Colon (tissue), 2 donors: ENCODE data around the gene CYP11A1.
"Not testable (repeated sequence)": the region's sequence is repeated elsewhere in the genome, so short reads cannot be mapped to it uniquely, and the experiment has no call there.

ENCODE experiments used
- FAIRE-seq: peaks from 2 replicates; lab custom pipeline; 2012; peaks lifted over from hg19 to GRCh38; lab: Jason Lieb, UNC
- donor health status: control.
- donor health status: control.

Gene CYP11A1

DNA sequence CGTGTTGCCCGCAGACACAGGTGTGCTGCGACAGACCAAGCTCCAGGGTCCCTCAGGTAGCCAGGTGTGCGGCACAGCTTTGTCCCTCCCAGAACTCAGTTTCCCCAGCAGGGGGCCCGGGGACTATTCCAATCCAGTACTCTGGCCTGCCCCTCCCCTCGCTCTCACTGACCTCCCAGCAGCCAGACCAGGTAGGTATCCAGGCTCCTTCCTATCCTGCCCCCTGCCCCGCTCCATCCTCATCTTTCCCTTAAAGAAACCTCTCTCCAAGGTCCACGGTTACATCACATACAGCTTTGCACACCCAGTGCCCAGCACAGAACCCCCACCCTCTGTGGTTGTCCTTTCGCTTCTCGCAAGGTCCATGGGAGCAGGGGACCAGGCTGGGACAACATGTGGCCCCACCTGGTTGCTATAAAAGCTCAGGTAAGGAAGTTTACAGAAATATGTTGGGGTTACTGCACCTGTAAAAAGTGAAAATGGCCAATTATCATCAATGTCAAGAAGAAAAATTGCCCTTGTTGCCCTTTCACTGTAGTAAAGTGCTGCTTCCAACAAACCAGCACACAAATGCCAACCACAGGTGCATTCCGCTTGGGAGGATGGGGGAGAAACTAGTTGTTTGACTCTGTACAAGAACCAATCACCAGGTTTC lies 7.3 kb upstream of the CYP11A1 start:
- no peak for FAIRE-seq

DNA sequence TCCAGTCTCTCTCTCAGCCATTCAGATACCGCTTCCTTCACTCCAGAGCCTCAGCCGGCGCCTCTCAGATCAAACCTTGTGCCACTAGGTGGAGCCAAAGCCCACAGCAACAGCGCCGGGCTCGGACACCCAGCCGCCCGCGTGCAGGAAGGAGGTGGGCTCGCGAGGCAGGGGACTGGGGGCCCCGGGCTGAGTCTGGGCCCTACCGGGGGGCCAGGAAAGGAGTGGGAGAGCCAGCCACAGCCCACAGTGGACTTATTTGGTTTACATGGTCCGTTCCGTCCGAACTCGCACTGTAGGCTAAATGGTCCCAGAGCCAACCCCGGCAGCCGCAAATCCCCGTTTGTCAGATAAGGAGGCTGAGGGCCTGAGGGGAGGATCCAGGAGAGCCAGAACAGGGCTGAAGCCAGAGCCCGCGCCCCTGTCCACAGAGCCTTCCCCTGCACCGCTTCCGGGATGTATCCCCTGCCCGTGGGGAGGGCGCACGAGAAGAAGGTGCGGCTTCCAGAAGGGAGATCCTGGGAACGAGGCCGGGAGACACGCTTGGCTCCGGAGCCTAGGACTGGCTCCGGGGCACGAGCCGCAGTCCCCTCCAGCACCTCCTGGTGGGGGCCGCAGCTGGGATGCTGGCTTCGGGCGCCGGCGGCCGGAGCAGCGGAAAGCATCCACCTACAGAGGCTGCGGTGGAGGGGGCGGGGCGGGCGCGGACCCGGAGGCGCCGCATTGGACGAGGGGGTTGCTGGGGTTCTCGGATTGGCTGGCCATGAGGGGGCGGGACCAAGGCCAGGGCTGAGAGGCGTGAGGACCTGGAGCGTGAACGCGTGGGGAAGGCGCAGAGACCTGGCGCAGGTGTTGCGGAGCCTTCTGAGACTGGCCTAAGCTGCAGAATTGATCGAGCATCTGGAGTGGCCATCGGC lies 6.5 kb upstream of the CYP11A1 start:
- no peak for FAIRE-seq

GRCh38 chr15:74373056-74373650 lies 5.7 kb upstream of the CYP11A1 start:
- no peak for FAIRE-seq

DNA sequence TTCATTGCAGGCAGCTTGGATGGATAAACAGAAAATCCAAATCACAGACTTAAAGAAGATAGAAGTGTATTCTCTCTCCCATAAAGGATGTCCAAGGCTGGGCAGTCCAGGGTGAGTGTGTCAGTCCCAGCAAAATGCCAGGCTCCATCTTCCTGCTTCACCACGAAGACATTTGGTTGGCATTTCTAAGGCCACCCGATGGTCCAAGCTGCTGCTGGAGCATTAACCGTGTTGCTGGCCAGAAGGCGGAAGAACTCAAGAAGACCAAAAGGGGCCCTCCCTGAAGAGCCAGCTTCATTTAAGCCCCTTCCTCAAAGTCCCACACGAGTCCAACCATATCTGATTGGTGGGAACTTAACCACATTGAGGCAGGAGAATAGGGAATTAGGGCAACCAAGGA lies 3.0 kb upstream of the CYP11A1 start:
- no peak for FAIRE-seq

GRCh38 chr15:74369756-74370155 lies 2.3 kb upstream of the CYP11A1 start:
- FAIRE-seq = no peak

DNA sequence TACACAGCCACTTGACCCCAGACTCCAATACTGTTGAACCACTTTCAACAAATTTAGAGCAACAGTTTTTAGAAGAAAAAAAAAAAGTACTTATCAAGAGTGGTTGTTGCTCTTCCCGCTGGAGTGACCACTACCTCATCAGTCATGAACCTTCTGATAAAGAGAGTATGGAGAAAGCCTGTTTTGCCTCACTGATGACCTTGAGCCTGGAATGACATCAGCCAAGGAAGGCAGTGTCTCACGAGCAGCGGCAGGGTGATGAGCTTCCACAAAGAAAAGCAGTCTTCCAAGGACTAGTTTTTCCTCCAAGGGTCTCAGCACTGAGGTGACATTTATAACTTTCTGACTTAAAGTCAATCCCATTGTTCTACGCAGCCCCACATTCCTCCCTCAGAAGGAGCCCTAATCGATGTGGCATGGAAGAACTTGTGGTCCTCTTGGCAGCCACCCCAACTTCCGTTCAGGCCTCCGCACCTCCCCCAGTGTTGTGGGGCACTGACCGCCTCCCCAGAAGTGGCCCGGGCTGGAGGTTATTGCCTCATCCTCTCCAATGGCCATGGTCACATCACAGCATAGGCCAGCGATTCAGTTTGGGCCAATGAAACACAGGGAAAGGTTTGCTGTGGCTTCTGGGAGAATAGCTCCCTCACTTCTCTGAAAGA lies 1.8 kb upstream of the CYP11A1 start:
- FAIRE-seq = no peak

DNA sequence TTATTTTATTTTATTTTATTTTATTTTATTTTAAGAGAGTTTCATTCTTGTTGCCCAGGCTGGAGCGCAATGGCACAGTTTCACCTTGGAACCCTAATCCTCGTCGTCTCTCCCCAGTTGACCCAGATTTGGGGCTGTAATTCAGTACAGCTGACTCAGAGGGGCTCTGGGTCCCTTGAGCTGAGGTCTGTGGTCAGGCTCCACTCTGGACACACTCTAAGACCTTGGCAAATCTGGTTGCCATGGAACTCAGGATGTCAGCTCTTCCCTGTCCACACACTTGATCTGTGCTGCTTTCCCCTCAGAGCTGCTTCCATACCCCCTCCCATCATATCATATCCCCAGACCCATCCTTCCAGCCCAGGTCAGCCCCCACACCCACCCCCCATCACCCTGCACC lies 675 bp upstream of the CYP11A1 start:
- FAIRE-seq = no peak

- no peak for FAIRE-seq
These were observed 1.6 kb downstream of the CYP11A1 start for GRCh38 chr15:74365598-74366445.

DNA sequence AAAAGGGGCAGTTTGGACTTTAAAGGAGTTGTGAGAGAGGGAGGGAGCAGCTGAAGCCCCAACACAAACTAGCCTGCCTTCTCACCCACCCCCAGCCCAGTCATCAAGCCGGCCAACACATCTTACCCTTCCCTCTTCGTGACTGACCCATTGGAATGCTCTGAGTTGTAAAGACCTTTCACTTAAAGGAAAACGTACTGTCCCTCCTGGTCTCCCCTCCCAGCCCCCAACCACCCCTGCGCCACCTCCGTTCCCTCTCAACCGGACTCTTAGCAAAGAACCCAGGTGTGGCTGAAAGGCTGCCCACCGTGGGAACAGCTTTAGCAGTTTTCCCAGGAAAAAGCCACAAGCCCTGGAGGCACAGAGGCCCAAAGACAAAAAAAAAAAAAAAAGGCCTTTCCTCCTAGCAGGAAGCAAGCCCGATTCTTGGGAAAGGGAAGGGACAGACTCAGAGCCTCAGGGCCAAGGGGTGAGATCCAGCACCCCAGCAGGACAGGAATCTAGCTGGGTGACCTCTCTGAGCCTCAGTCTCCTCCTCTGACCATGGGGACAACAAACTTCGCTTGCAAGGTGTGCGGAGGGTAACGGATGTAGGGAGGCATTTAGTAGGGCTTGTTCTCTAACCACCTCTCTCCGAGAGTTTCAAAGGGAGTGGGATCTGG lies 2.4 kb downstream of the CYP11A1 start:
- FAIRE-seq = no peak

DNA sequence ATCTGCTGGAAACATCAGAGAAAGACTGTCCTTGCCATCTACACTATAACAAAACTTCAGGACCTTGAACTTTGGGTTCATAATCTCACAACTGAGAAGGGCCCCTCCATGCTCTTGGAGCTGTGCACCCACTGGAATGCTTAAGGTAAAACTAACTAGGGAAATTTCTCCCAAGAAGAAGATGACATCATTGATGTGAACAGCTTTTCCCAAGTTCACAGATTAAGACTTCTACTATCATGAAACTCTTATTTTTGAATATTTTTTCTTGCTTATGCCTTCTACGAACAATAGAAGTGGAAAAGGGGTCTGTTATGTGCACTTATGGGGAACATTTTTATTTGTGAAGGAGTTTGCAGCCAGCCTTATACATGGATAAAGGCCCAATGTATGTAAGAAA lies 5.0 kb downstream of the CYP11A1 start:
- FAIRE-seq = no peak

DNA sequence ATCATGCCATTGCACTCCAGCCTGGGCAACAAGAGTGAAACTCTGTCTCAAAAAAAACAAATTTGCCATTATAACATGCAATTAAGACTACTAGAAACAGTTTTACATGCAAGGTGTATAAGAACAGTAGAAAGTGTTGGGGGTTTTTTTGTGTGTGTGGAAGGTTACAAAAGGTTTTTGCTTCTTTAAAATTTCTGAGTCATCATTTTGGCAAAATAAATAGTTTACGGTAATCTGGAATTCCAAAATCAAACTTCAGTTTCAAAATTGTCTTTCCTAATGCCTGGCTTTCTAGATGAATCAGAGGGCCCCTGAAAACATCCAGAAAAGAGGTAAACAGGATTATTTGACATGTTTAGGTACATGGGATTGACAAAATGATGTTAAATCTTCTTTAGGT lies 6.6 kb downstream of the CYP11A1 start:
- not testable (repeated sequence) for FAIRE-seq

DNA sequence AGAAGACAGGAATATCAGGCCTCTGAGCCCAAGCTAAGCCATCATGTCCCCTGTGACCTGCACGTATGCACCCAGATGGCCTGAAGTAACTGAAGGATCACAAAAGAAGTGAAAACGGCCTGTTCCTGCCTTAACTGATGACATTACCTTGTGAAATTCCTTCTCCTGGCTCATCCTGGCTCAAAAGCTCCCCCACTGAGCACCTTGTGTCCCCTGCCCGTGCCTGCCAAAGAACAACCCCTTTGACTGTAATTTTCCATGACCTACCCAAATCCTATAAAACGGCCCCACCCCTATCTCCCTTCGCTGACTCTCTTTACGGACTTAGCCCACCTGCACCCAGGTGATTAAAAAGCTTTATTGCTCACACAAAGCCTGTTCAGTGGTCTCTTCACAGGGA lies 8.1 kb downstream of the CYP11A1 start:
- FAIRE-seq = not testable (repeated sequence)

GRCh38 chr15:74357514-74357913 lies 9.9 kb downstream of the CYP11A1 start:
- FAIRE-seq = not testable (repeated sequence)

GRCh38 chr15:74356050-74356449 lies 11.4 kb downstream of the CYP11A1 start:
- not testable (repeated sequence) for FAIRE-seq

- not testable (repeated sequence) for FAIRE-seq
These were observed 13.5 kb downstream of the CYP11A1 start for GRCh38 chr15:74353992-74354391.

- no peak for FAIRE-seq
These were observed 15.0 kb downstream of the CYP11A1 start for GRCh38 chr15:74352393-74352910.

DNA sequence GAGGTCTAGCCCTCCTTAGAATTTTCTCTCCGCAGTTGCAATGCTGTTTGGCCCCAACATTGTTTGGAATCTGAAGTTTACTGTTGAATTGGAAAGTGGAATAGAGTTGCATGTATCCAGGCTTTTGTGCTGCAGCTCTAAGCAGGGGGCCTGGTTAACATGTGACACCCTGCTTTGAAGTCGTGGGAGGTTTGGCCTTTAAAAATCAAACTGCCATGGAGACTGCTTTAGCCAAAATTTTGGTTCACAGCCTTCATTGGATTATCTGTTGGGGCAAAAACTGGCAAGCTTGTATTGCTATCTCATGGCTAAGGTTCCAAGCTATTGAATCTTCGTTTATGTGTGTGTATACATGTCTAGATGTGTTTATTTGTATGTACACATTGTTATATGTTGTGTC lies 15.8 kb downstream of the CYP11A1 start:
- FAIRE-seq = no peak

GRCh38 chr15:74350295-74351275 lies 16.9 kb downstream of the CYP11A1 start:
- no peak for FAIRE-seq

- FAIRE-seq = no peak
These were observed 18.1 kb downstream of the CYP11A1 start for GRCh38 chr15:74349241-74349778.
